ENCODE measurements around the gene POU2F1. TPM values are rescaled to one million over a fixed set of nuclear protein-coding genes. Genes with fewer than 3 reads are reported as not detected.
A peak's percentile ranks its signal among the peaks of the same experiment; 100 is the strongest.

Gene POU2F1
- total and polyA plus RNA-seq, 2 donors (not counting 3 experiments of a cell fraction or from before 2014, with no cell fraction given), result 6.0 to 12.9 TPM

DNA sequence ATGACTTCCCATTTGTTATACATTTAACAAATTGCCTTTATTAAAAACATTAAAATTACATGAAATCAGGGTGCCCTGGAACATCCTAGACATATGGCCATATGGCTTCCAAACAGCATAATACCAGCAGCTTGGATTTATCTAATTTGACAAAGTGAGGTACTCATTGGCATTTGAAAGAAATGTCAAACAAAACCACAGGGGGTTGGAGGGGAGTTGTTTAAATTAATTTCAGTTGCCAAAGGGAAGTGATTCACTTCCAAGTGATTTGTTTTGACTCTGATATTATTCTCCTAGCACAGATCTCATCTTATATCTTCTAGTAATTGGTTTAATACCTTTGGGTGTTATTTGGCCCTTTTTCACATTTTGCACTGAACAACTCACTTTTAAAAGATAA lies 24.5 kb upstream of the POU2F1 start:
- Histone ChIP-seq H2AFZ (ENCODE audit: low read depth, low read length) (no peak overlapping the region), H4K20me1 (replicated peaks; ENCODE audit: control insufficient read depth, extremely low read depth, insufficient read depth, low read length) (no peaks in the 10 kb centered on the region), H3K4me1 (ENCODE audit: control insufficient read depth, extremely low read depth, insufficient read depth, low read length) (peaks cover 6% of the 10 kb centered on the region), H3K9me1 (replicated peaks; ENCODE audit: control insufficient read depth, extremely low read depth, insufficient read depth, low read length) (no peaks in the 10 kb centered on the region), H3K27ac (ENCODE audit: insufficient read depth, low read depth, low read length) (no peak overlapping the region), H3K9ac (replicated peaks; ENCODE audit: extremely low read depth, insufficient read depth, low read length) (no peak overlapping the region), H3K4me3 (replicated peaks in 1 of 3; ENCODE audit: insufficient read depth in 1 of 3, low read depth in 1 of 3, low read length in 3 of 3) (no peak overlapping the region), H3K36me3 (ENCODE audit: control insufficient read depth in 2 of 2, extremely low read depth in 1 of 2, insufficient read depth in 2 of 2, low read length in 2 of 2) (no peaks in the 10 kb centered on the region), H3K4me2 (ENCODE audit: insufficient read depth, low read length) (no peak overlapping the region), H3K79me2 (ENCODE audit: control insufficient read depth, insufficient read depth, low read length) (no peaks in the 10 kb centered on the region), H3K9me3 (replicated peaks; ENCODE audit: control insufficient read depth, insufficient read depth, low read length) (no peaks in the 10 kb centered on the region), H3K27me3 (ENCODE audit: control insufficient read depth in 2 of 2, insufficient read depth in 2 of 2, low read length in 2 of 2) (peaks cover 26 to 28% of the 10 kb centered on the region in 2 experiments)
- dilution Hi-C loops (cut with MboI; ENCODE audit: extremely low pct_ligation_motif_present, low sequenced_read_pairs) (no loop called here), intact Hi-C loops (cut with micrococcal nuclease) (no loop called here)
- DNase-seq (ENCODE audit: low read depth, low spot score), result peak; percentile 14
- no TSS peak for BruUV-seq (replicated peaks)
- no peak for FAIRE-seq
- TF ChIP-seq GATA2 (IDR thresholded peaks at IDR 0.05; ENCODE audit: insufficient read depth, insufficient read length, low read depth, low read length) (peak; percentile 50), FOS (IDR thresholded peaks at IDR 0.05; ENCODE audit: borderline replicate concordance, insufficient read depth, low read length) (peak; percentile 49), JUN (IDR thresholded peaks at IDR 0.05; ENCODE audit: borderline replicate concordance, insufficient read depth, insufficient read length, low read depth) (peak; percentile 24), MAX (IDR thresholded peaks at IDR 0.05; ENCODE audit: insufficient read depth, insufficient read length) (no peak), POLR2AphosphoS5 (IDR thresholded peaks at IDR 0.05; ENCODE audit: insufficient read depth, low read depth, low read length) (no peak), EZH2 (IDR thresholded peaks at IDR 0.05; ENCODE audit: borderline replicate concordance, low read depth, low read length, severe bottlenecking) (no peak)
- ChIA-PET CTCF (no interaction called here), POLR2A (no interaction called here)

- H3K4me2 ChIP-seq (ENCODE audit: insufficient read depth, low read length), result no peak overlapping the region
- CTCF ChIA-PET, result interaction anchor here (1.7 kb wide), 1 partner anchor 23 kb away, joined by 4 read pairs; no protein-coding TSS in a partner anchor
Observed at GRCh38 chr1:167197236-167197635, 23.4 kb upstream of the POU2F1 start.

More at GRCh38 chr1:167197236-167197635, 23.4 kb upstream of the POU2F1 start:
- no peak overlapping the region for H3K9ac ChIP-seq (replicated peaks; ENCODE audit: extremely low read depth, insufficient read depth, low read length)
- H2AFZ ChIP-seq (ENCODE audit: low read depth, low read length), result no peak overlapping the region
- H4K20me1 ChIP-seq (replicated peaks; ENCODE audit: control insufficient read depth, extremely low read depth, insufficient read depth, low read length), result no peaks in the 10 kb centered on the region
- H3K9me1 ChIP-seq (replicated peaks; ENCODE audit: control insufficient read depth, extremely low read depth, insufficient read depth, low read length), result no peaks in the 10 kb centered on the region
- H3K36me3 ChIP-seq (ENCODE audit: control insufficient read depth in 2 of 2, extremely low read depth in 1 of 2, insufficient read depth in 2 of 2, low read length in 2 of 2), result no peaks in the 10 kb centered on the region
- H3K4me1 ChIP-seq (ENCODE audit: control insufficient read depth, extremely low read depth, insufficient read depth, low read length), result peaks cover 6% of the 10 kb centered on the region
- FAIRE-seq (no peak), DNase-seq (ENCODE audit: low read depth, low spot score) (no peak)
- POLR2A ChIA-PET, result no interaction called here
- intact Hi-C loops (cut with micrococcal nuclease), result no loop called here
- TF ChIP-seq GATA2 (IDR thresholded peaks at IDR 0.05; ENCODE audit: insufficient read depth, insufficient read length, low read depth, low read length) (no peak), JUN (IDR thresholded peaks at IDR 0.05; ENCODE audit: borderline replicate concordance, insufficient read depth, insufficient read length, low read depth) (no peak), POLR2AphosphoS5 (IDR thresholded peaks at IDR 0.05; ENCODE audit: insufficient read depth, low read depth, low read length) (no peak), EZH2 (IDR thresholded peaks at IDR 0.05; ENCODE audit: borderline replicate concordance, low read depth, low read length, severe bottlenecking) (no peak), POLR2A (IDR thresholded peaks at IDR 0.05; ENCODE audit: low read depth, low read length) (no peak), MYC (IDR thresholded peaks at IDR 0.05; ENCODE audit: low read depth, low read length) (no peak), MAX (IDR thresholded peaks at IDR 0.05; ENCODE audit: insufficient read depth, insufficient read length) (no peak), FOS (IDR thresholded peaks at IDR 0.05; ENCODE audit: borderline replicate concordance, insufficient read depth, low read length) (no peak)
- TF ChIP-seq, protein P1, sequence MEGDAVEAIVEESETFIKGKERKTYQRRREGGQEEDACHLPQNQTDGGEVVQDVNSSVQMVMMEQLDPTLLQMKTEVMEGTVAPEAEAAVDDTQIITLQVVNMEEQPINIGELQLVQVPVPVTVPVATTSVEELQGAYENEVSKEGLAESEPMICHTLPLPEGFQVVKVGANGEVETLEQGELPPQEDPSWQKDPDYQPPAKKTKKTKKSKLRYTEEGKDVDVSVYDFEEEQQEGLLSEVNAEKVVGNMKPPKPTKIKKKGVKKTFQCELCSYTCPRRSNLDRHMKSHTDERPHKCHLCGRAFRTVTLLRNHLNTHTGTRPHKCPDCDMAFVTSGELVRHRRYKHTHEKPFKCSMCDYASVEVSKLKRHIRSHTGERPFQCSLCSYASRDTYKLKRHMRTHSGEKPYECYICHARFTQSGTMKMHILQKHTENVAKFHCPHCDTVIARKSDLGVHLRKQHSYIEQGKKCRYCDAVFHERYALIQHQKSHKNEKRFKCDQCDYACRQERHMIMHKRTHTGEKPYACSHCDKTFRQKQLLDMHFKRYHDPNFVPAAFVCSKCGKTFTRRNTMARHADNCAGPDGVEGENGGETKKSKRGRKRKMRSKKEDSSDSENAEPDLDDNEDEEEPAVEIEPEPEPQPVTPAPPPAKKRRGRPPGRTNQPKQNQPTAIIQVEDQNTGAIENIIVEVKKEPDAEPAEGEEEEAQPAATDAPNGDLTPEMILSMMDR (IDR thresholded peaks at IDR 0.05; ENCODE audit: extremely low read depth in 1 of 2, insufficient read depth in 1 of 2, low read depth in 1 of 2, low read length in 2 of 2), result no peak
- no peaks in the 10 kb centered on the region for H3K9me3 ChIP-seq (replicated peaks; ENCODE audit: control insufficient read depth, insufficient read depth, low read length)
- BruUV-seq (replicated peaks), result no TSS peak
- H3K27ac ChIP-seq (ENCODE audit: insufficient read depth, low read depth, low read length), result no peak overlapping the region
- dilution Hi-C loops (cut with MboI; ENCODE audit: extremely low pct_ligation_motif_present, low sequenced_read_pairs), result no loop called here
- H3K79me2 ChIP-seq (ENCODE audit: control insufficient read depth, insufficient read depth, low read length), result no peaks in the 10 kb centered on the region
- H3K27me3 ChIP-seq (ENCODE audit: control insufficient read depth in 2 of 2, insufficient read depth in 2 of 2, low read length in 2 of 2), result peaks cover 20 to 25% of the 10 kb centered on the region in 2 experiments
- no peak overlapping the region for H3K4me3 ChIP-seq (replicated peaks in 1 of 3; ENCODE audit: insufficient read depth in 1 of 3, low read depth in 1 of 3, low read length in 3 of 3)
